Measurements from ENCODE around the gene MBOAT1.
"Not testable (repeated sequence)": the region's sequence is repeated elsewhere in the genome, so short reads cannot be mapped to it uniquely, and the experiment has no call there.

MBOAT1 gene

DNA sequence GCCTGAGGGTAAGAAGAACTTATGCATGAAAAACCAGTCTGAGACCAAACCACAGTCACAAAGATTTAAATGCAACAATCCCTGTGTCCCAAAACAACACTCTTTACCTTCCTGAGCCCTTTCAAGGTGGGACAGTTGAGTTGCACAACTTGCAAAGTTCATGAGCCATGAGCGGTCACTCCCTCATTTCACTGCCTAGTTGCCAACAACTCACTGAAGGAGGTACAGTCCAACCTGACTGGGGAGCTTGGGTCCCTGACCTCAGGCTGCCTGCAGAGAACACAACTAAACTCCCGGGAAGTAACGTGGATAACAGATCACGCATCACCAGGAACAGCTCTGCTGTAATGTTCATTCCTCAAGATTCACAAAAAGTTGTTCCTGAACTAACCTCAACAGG, 69.4 kb downstream of the MBOAT1 start:
- H3K27ac ChIP-seq, result no peak overlapping the region
- peaks cover 3% of the 10 kb centered on the region for H3K36me3 ChIP-seq
- no peaks in the 10 kb centered on the region for H3K27me3 ChIP-seq (ENCODE audit: insufficient read depth, low read depth, severe bottlenecking)
- H3K9me3 ChIP-seq (ENCODE audit: severe bottlenecking), result no peaks in the 10 kb centered on the region
- DNase-seq, result no peak
- no peak overlapping the region for H3K4me3 ChIP-seq (ENCODE audit: low read depth, low read length)
- TF ChIP-seq, protein P1, sequence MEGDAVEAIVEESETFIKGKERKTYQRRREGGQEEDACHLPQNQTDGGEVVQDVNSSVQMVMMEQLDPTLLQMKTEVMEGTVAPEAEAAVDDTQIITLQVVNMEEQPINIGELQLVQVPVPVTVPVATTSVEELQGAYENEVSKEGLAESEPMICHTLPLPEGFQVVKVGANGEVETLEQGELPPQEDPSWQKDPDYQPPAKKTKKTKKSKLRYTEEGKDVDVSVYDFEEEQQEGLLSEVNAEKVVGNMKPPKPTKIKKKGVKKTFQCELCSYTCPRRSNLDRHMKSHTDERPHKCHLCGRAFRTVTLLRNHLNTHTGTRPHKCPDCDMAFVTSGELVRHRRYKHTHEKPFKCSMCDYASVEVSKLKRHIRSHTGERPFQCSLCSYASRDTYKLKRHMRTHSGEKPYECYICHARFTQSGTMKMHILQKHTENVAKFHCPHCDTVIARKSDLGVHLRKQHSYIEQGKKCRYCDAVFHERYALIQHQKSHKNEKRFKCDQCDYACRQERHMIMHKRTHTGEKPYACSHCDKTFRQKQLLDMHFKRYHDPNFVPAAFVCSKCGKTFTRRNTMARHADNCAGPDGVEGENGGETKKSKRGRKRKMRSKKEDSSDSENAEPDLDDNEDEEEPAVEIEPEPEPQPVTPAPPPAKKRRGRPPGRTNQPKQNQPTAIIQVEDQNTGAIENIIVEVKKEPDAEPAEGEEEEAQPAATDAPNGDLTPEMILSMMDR (IDR thresholded peaks at IDR 0.05; ENCODE audit: low read depth, low read length), result no peak

GRCh38 chr6:20141931-20142330, 70.3 kb downstream of the MBOAT1 start:
- TF ChIP-seq, protein P1 (IDR thresholded peaks at IDR 0.05; ENCODE audit: low read depth, low read length), result no peak
- Histone ChIP-seq H3K36me3 (peaks cover 3% of the 10 kb centered on the region), H3K27ac (no peak overlapping the region), H3K9me3 (ENCODE audit: severe bottlenecking) (no peaks in the 10 kb centered on the region), H3K4me3 (ENCODE audit: low read depth, low read length) (no peak overlapping the region), H3K27me3 (ENCODE audit: insufficient read depth, low read depth, severe bottlenecking) (no peaks in the 10 kb centered on the region)
- no peak for DNase-seq

GRCh38 chr6:20139127-20139963, 72.9 kb downstream of the MBOAT1 start:
- H3K27me3 ChIP-seq (ENCODE audit: insufficient read depth, low read depth, severe bottlenecking); H3K9me3 ChIP-seq (ENCODE audit: severe bottlenecking); H3K4me3 ChIP-seq (ENCODE audit: low read depth, low read length); H3K36me3 ChIP-seq; DNase-seq: not testable (repeated sequence)
- H3K27ac ChIP-seq, result peak overlapping the region; percentile 70

GRCh38 chr6:20137837-20138236, 74.4 kb downstream of the MBOAT1 start:
- H3K27me3 ChIP-seq (ENCODE audit: insufficient read depth, low read depth, severe bottlenecking), result no peaks in the 10 kb centered on the region
- no peaks in the 10 kb centered on the region; the same call in 1 of the 2 replicates for H3K36me3 ChIP-seq
- H3K27ac ChIP-seq, result no peak overlapping the region
- H3K4me3 ChIP-seq (ENCODE audit: low read depth, low read length), result no peak overlapping the region
- TF ChIP-seq, protein P1 (IDR thresholded peaks at IDR 0.05; ENCODE audit: low read depth, low read length), result no peak
- DNase-seq, result no peak
- no peaks in the 10 kb centered on the region for H3K9me3 ChIP-seq (ENCODE audit: severe bottlenecking)

GRCh38 chr6:20137240-20137639, 75.0 kb downstream of the MBOAT1 start:
- no peaks in the 10 kb centered on the region for H3K27me3 ChIP-seq (ENCODE audit: insufficient read depth, low read depth, severe bottlenecking)
- H3K27ac ChIP-seq, result no peak overlapping the region
- H3K36me3 ChIP-seq, result no peaks in the 10 kb centered on the region; the same call in 1 of the 2 replicates
- TF ChIP-seq, protein P1 (IDR thresholded peaks at IDR 0.05; ENCODE audit: low read depth, low read length), result no peak
- DNase-seq, result no peak
- H3K9me3 ChIP-seq (ENCODE audit: severe bottlenecking), result no peaks in the 10 kb centered on the region
- H3K4me3 ChIP-seq (ENCODE audit: low read depth, low read length), result no peak overlapping the region

DNA sequence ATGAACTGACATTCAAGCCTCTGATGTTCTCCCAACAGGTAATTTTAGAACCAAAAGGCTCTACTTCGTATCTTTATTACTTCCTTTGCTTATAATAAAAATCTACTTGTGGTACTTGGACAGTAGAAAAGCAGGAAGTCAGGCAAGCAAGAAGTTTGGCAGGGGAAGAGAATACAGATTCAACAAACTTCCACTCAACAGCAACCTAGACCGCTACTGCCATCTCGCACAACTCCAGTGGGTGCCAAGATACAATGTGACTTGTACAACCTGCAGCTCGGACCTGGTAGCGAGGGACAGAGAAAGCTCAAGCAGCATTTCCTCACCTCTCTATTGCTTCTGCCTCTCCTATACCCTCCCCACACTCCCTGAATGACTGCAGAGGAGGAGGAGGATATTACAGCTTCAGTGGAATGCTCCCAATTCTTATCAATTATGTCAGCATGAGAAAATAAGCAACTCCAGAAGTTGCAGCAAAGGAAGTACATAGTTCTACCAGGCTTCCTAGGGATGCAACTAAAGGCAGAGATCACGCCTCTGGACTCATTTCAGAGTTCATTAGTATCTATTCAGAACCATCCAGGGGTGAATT, 76.5 kb downstream of the MBOAT1 start:
- Histone ChIP-seq H3K9me3 (ENCODE audit: severe bottlenecking) (no peaks in the 10 kb centered on the region), H3K27me3 (ENCODE audit: insufficient read depth, low read depth, severe bottlenecking) (no peaks in the 10 kb centered on the region), H3K27ac (no peak overlapping the region), H3K36me3 (peaks cover 4% of the 10 kb centered on the region; the same call in 1 of the 2 replicates), H3K4me3 (ENCODE audit: low read depth, low read length) (no peak overlapping the region)
- DNase-seq, result no peak
- TF ChIP-seq, protein P1 (IDR thresholded peaks at IDR 0.05; ENCODE audit: low read depth, low read length), result no peak
